ENCODE data around the gene ID1. TPM values are rescaled to one million over a fixed set of nuclear protein-coding genes. Genes with fewer than 3 reads are reported as not detected.

Gene ID1
- total and polyA plus RNA-seq, 2 donors from 2014 or later = 189 to 293 TPM

GRCh38 chr20:31566658-31567379 lies 38.3 kb upstream of the ID1 start:
- DNase-seq = peak; percentile 45 to 91 (median 62)
- H3K27ac ChIP-seq (ENCODE audit: low read depth in 2 of 2, low read length in 2 of 2) = peak overlapping the region in 1 of 2 donors; percentile 29

GRCh38 chr20:31567380-31567720 lies 37.7 kb upstream of the ID1 start:
- Histone ChIP-seq H3K9me3 (ENCODE audit: control insufficient read depth in 2 of 3, insufficient read depth in 1 of 3, low read length in 3 of 3) (no peaks in the 10 kb centered on the region), H3K27me3 (ENCODE audit: control insufficient read depth, insufficient read depth, low read length) (no peaks in the 10 kb centered on the region), H3K4me1 (ENCODE audit: control insufficient read depth in 2 of 3, insufficient read depth in 2 of 3, low read depth in 1 of 3, low read length in 3 of 3) (peaks cover 0 to 13% (median 7%) of the 10 kb centered on the region in 3 donors), H3K4me3 (ENCODE audit: low read length in 3 of 3) (no peak overlapping the region), H3K36me3 (ENCODE audit: control insufficient read depth in 2 of 3, insufficient read depth in 3 of 3, low read length in 3 of 3) (peaks cover 0 to 13% (median 9%) of the 10 kb centered on the region in 3 donors), H3K9ac (ENCODE audit: low read length in 3 of 3) (no peak overlapping the region), H3K27ac (ENCODE audit: low read depth in 2 of 2, low read length in 2 of 2) (peak overlapping the region in 1 of 2 donors; percentile 29)
- FAIRE-seq = no peak
- no peak for TF ChIP-seq CTCF (IDR thresholded peaks at IDR 0.05; ENCODE audit: borderline replicate concordance, extremely low read depth, insufficient read depth)
- DNase-seq = no peak
- intact Hi-C loops (cut with DNase I) = no loop called here

More at GRCh38 chr20:31566658-31567379, 38.3 kb upstream of the ID1 start:
- peaks cover 2 to 19% (median 12%) of the 10 kb centered on the region in 3 donors for H3K36me3 ChIP-seq (ENCODE audit: control insufficient read depth in 2 of 3, insufficient read depth in 3 of 3, low read length in 3 of 3)
- H3K9me3 ChIP-seq (ENCODE audit: control insufficient read depth in 2 of 3, insufficient read depth in 1 of 3, low read length in 3 of 3) = no peaks in the 10 kb centered on the region
- no peak for TF ChIP-seq CTCF (IDR thresholded peaks at IDR 0.05; ENCODE audit: borderline replicate concordance, extremely low read depth, insufficient read depth)
- no peak overlapping the region for H3K9ac ChIP-seq (ENCODE audit: low read length in 3 of 3)
- H3K4me3 ChIP-seq (ENCODE audit: low read length in 3 of 3) = no peak overlapping the region
- no peaks in the 10 kb centered on the region for H3K27me3 ChIP-seq (ENCODE audit: control insufficient read depth, insufficient read depth, low read length)
- H3K4me1 ChIP-seq (ENCODE audit: control insufficient read depth in 2 of 3, insufficient read depth in 2 of 3, low read depth in 1 of 3, low read length in 3 of 3) = peaks cover 0 to 9% (median 4%) of the 10 kb centered on the region in 3 donors
- intact Hi-C loops (cut with DNase I) = no loop called here
- FAIRE-seq = no peak

GRCh38 chr20:31568041-31568731 lies 36.9 kb upstream of the ID1 start:
- no peaks in the 10 kb centered on the region for H3K27me3 ChIP-seq (ENCODE audit: control insufficient read depth, insufficient read depth, low read length)
- H3K9me3 ChIP-seq (ENCODE audit: control insufficient read depth in 2 of 3, insufficient read depth in 1 of 3, low read length in 3 of 3) = no peaks in the 10 kb centered on the region
- H3K4me3 ChIP-seq (ENCODE audit: low read length in 3 of 3) = no peak overlapping the region
- peak in 1 of 5 donors; percentile 48 for DNase-seq
- peaks cover 0 to 12% (median 4%) of the 10 kb centered on the region in 3 donors for H3K4me1 ChIP-seq (ENCODE audit: control insufficient read depth in 2 of 3, insufficient read depth in 2 of 3, low read depth in 1 of 3, low read length in 3 of 3)
- H3K9ac ChIP-seq (ENCODE audit: low read length in 3 of 3) = no peak overlapping the region
- FAIRE-seq = no peak
- TF ChIP-seq CTCF (IDR thresholded peaks at IDR 0.05; ENCODE audit: borderline replicate concordance, extremely low read depth, insufficient read depth) = no peak
- intact Hi-C loops (cut with DNase I) = no loop called here
- H3K36me3 ChIP-seq (ENCODE audit: control insufficient read depth in 2 of 3, insufficient read depth in 3 of 3, low read length in 3 of 3) = peaks cover 0 to 9% (median 6%) of the 10 kb centered on the region in 3 donors
- peak overlapping the region in 1 of 2 donors; percentile 18 for H3K27ac ChIP-seq (ENCODE audit: low read depth in 2 of 2, low read length in 2 of 2)
